ENCODE data around the gene FAM222B.
"Not testable (repeated sequence)": the region's sequence is repeated elsewhere in the genome, so short reads cannot be mapped to it uniquely, and the experiment has no call there.

The FAM222B gene

DNA sequence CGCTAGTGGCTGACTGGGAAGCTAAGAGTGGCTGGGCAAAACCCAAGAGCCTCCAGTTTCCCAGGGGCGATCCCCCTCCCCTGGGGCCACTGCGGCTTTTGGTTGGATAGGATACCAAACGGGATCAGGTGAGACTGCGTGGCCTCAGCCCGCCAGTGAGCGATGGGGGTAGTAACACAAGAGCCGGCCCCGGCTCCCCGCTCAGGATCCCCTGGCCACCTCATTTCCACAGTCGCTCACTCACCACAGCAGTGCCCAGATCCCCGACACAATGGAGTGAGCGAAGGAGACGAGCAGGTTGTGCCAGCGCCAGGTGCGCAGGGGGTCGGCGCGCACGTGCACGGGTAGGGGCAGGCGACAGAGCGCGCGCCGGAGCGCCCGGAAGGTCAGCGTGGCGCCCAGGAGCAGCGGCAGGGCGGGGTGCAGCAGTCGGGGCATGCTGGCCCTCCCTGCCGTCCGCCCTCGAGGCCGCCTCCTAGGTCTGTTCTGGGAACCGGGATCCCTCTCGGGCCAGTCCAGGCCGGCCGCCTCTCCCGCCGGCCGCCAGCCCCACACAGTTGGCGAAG is 116.8 kb downstream of the FAM222B start:
- Histone ChIP-seq H3K79me2 (ENCODE audit: insufficient read depth, low read length) (peaks cover 38% of the 10 kb centered on the region), H3K4me3 (ENCODE audit: insufficient read depth, low read length, poor library complexity, severe bottlenecking) (peak overlapping the region; percentile 60), H3K9me2 (replicated peaks; ENCODE audit: insufficient read depth, low read length) (no peaks in the 10 kb centered on the region), H3K4me2 (ENCODE audit: low read depth, low read length, poor library complexity, severe bottlenecking) (peak overlapping the region; percentile 97), H3K9me3 (ENCODE audit: insufficient read depth, low read length) (no peaks in the 10 kb centered on the region), H3K27ac (ENCODE audit: low read depth, low read length) (peak overlapping the region; percentile 100), H3K27me3 (ENCODE audit: low read length) (no peaks in the 10 kb centered on the region), H3K9ac (ENCODE audit: low read length) (peak overlapping the region; percentile 82), H3K36me3 (ENCODE audit: low read length) (peaks cover 21% of the 10 kb centered on the region), H2AFZ (ENCODE audit: low read depth, low read length, severe bottlenecking) (no peak overlapping the region), H3F3A (ENCODE audit: insufficient read depth) (peaks cover 77% of the 10 kb centered on the region), H4K20me1 (ENCODE audit: low read depth, low read length) (0 out of 2 replicates have a peak, but pooled peaks cover 4% of the 10 kb centered on the region)
- TF ChIP-seq, protein P1, sequence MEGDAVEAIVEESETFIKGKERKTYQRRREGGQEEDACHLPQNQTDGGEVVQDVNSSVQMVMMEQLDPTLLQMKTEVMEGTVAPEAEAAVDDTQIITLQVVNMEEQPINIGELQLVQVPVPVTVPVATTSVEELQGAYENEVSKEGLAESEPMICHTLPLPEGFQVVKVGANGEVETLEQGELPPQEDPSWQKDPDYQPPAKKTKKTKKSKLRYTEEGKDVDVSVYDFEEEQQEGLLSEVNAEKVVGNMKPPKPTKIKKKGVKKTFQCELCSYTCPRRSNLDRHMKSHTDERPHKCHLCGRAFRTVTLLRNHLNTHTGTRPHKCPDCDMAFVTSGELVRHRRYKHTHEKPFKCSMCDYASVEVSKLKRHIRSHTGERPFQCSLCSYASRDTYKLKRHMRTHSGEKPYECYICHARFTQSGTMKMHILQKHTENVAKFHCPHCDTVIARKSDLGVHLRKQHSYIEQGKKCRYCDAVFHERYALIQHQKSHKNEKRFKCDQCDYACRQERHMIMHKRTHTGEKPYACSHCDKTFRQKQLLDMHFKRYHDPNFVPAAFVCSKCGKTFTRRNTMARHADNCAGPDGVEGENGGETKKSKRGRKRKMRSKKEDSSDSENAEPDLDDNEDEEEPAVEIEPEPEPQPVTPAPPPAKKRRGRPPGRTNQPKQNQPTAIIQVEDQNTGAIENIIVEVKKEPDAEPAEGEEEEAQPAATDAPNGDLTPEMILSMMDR (IDR thresholded peaks at IDR 0.05; ENCODE audit: insufficient read depth, low read length, poor library complexity, severe bottlenecking) = no peak
- no peak for TF ChIP-seq EZH2phosphoT487 (conservative IDR thresholded peaks at IDR 0.05; ENCODE audit: low read length)

GRCh38 chr17:28725166-28725659 is 117.4 kb downstream of the FAM222B start:
- no peak for TF ChIP-seq EZH2phosphoT487 (conservative IDR thresholded peaks at IDR 0.05; ENCODE audit: low read length)
- TF ChIP-seq, protein P1 (IDR thresholded peaks at IDR 0.05; ENCODE audit: insufficient read depth, low read length, poor library complexity, severe bottlenecking) = no peak
- Histone ChIP-seq H3K9me3 (ENCODE audit: insufficient read depth, low read length) (no peaks in the 10 kb centered on the region), H3K79me2 (ENCODE audit: insufficient read depth, low read length) (peaks cover 44% of the 10 kb centered on the region), H3K9me2 (replicated peaks; ENCODE audit: insufficient read depth, low read length) (no peaks in the 10 kb centered on the region), H3K4me3 (ENCODE audit: insufficient read depth, low read length, poor library complexity, severe bottlenecking) (peak overlapping the region; percentile 60), H2AFZ (ENCODE audit: low read depth, low read length, severe bottlenecking) (no peak overlapping the region), H3K27ac (ENCODE audit: low read depth, low read length) (peak overlapping the region; percentile 100), H3K36me3 (ENCODE audit: low read length) (peaks cover 23% of the 10 kb centered on the region), H3K27me3 (ENCODE audit: low read length) (no peaks in the 10 kb centered on the region), H3F3A (ENCODE audit: insufficient read depth) (peaks cover 80% of the 10 kb centered on the region), H3K4me2 (ENCODE audit: low read depth, low read length, poor library complexity, severe bottlenecking) (peak overlapping the region; percentile 97), H3K9ac (ENCODE audit: low read length) (peak overlapping the region; percentile 82), H4K20me1 (ENCODE audit: low read depth, low read length) (0 out of 2 replicates have a peak, but pooled peaks cover 4% of the 10 kb centered on the region)

DNA sequence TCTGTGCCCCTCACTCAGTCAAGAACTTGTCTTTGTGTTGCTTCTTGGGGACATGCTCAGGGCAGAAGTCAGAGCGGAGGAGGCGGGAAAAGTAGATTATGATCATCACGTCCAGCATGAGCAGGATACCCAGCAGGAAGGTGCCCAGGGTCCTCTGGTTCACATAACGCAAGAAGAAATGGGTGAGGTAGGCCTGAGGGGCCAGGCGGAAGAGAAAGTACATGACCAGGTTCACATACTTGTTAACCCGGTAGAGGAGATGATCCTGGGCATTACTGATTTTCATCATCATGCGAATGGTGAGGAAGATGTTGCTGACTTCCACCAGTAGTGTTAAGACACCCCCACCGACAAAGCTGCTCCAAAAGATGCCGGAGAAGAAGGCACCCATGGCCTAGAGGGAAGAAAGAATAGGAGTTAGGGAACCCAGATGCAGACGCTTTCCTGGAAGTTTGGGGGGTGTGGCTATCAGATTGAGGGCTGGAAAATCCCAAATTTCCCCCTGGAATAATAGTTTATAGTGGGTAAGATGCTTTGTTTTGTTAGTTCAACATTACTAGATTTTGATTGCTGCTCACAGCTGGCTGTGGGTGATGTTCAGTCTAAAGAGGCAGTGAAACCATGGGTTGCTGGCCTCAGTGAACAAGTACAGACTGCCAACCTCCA is 118.0 kb downstream of the FAM222B start:
- no peak for TF ChIP-seq EZH2phosphoT487 (conservative IDR thresholded peaks at IDR 0.05; ENCODE audit: low read length)
- TF ChIP-seq, protein P1 (IDR thresholded peaks at IDR 0.05; ENCODE audit: insufficient read depth, low read length, poor library complexity, severe bottlenecking) = no peak
- Histone ChIP-seq H3F3A (ENCODE audit: insufficient read depth) (peaks cover 77% of the 10 kb centered on the region), H3K27ac (ENCODE audit: low read depth, low read length) (peak overlapping the region; percentile 100)

GRCh38 chr17:28723836-28724499 is 118.6 kb downstream of the FAM222B start:
- H3K79me2 ChIP-seq (ENCODE audit: insufficient read depth, low read length) = peaks cover 42% of the 10 kb centered on the region
- peaks cover 72% of the 10 kb centered on the region for H3F3A ChIP-seq (ENCODE audit: insufficient read depth)
- not testable (repeated sequence) for H3K9me2 ChIP-seq (replicated peaks; ENCODE audit: insufficient read depth, low read length); H2AFZ ChIP-seq (ENCODE audit: low read depth, low read length, severe bottlenecking); H3K27me3 ChIP-seq (ENCODE audit: low read length); H4K20me1 ChIP-seq (ENCODE audit: low read depth, low read length); H3K9me3 ChIP-seq (ENCODE audit: insufficient read depth, low read length)
- H3K9ac ChIP-seq (ENCODE audit: low read length) = peak overlapping the region; percentile 82
- peak overlapping the region; percentile 60 for H3K4me3 ChIP-seq (ENCODE audit: insufficient read depth, low read length, poor library complexity, severe bottlenecking)
- peaks cover 23% of the 10 kb centered on the region for H3K36me3 ChIP-seq (ENCODE audit: low read length)
- peak overlapping the region; percentile 97 for H3K4me2 ChIP-seq (ENCODE audit: low read depth, low read length, poor library complexity, severe bottlenecking)
- H3K27ac ChIP-seq (ENCODE audit: low read depth, low read length) = peak overlapping the region; percentile 100

More for the DNA sequence above, 118.0 kb downstream of the FAM222B start:
- no peaks in the 10 kb centered on the region for H3K9me2 ChIP-seq (replicated peaks; ENCODE audit: insufficient read depth, low read length)
- peaks cover 23% of the 10 kb centered on the region for H3K36me3 ChIP-seq (ENCODE audit: low read length)
- no peaks in the 10 kb centered on the region for H3K27me3 ChIP-seq (ENCODE audit: low read length)
- 0 out of 2 replicates have a peak, but pooled peaks cover 4% of the 10 kb centered on the region for H4K20me1 ChIP-seq (ENCODE audit: low read depth, low read length)
- peak overlapping the region; percentile 60 for H3K4me3 ChIP-seq (ENCODE audit: insufficient read depth, low read length, poor library complexity, severe bottlenecking)
- peaks cover 44% of the 10 kb centered on the region for H3K79me2 ChIP-seq (ENCODE audit: insufficient read depth, low read length)
- no peaks in the 10 kb centered on the region for H3K9me3 ChIP-seq (ENCODE audit: insufficient read depth, low read length)
- no peak overlapping the region for H2AFZ ChIP-seq (ENCODE audit: low read depth, low read length, severe bottlenecking)
- peak overlapping the region; percentile 97 for H3K4me2 ChIP-seq (ENCODE audit: low read depth, low read length, poor library complexity, severe bottlenecking)
- peak overlapping the region; percentile 82 for H3K9ac ChIP-seq (ENCODE audit: low read length)

All from SU-DHL-6 (cell line).